Activated naive CD8-positive, alpha-beta T cell treated with anti-CD3 and anti-CD28 coated beads for 36 hours (primary cell): ENCODE measurements around the gene ZNF593. TPM values are rescaled to one million over a fixed set of nuclear protein-coding genes. Genes with fewer than 3 reads are reported as not detected.

Experiments used
- DNase-seq: peaks from one replicate; pipeline ENCODE4 v3.0.0; 2021
- H3K27ac Mint-ChIP-seq: one replicate; pipeline ENCODE4 v1.8.0; 2022; ENCODE audit warnings: mild to moderate bottlenecking, moderate library complexity, mixed read lengths
- H3K27me3 Mint-ChIP-seq: one replicate; pipeline ENCODE4 v1.8.0; 2022; ENCODE audit warnings: mild to moderate bottlenecking, mixed read lengths
- H3K36me3 Mint-ChIP-seq: one replicate; pipeline ENCODE4 v1.8.0; 2021; ENCODE audit warnings: mild to moderate bottlenecking, mixed read lengths
- H3K4me1 Mint-ChIP-seq: one replicate; pipeline ENCODE4 v1.8.0; 2021; ENCODE audit warnings: mixed read lengths
- H3K4me3 Mint-ChIP-seq: one replicate; pipeline ENCODE4 v1.8.0; 2022; ENCODE audit warnings: mild to moderate bottlenecking, moderate library complexity, mixed read lengths
- H3K9me3 Mint-ChIP-seq: one replicate; pipeline ENCODE4 v1.8.0; 2022; ENCODE audit warnings: mixed read lengths
- total RNA-seq, 2 experiments: library from RNA; stranded (reverse); gene quantifications; one replicate each; pipeline ENCODE4 v1.2.3, GENCODE V29; 2021

The ZNF593 gene
- total RNA-seq, 2 experiments from 2014 or later: 90.8 to 93.3 TPM

DNA sequence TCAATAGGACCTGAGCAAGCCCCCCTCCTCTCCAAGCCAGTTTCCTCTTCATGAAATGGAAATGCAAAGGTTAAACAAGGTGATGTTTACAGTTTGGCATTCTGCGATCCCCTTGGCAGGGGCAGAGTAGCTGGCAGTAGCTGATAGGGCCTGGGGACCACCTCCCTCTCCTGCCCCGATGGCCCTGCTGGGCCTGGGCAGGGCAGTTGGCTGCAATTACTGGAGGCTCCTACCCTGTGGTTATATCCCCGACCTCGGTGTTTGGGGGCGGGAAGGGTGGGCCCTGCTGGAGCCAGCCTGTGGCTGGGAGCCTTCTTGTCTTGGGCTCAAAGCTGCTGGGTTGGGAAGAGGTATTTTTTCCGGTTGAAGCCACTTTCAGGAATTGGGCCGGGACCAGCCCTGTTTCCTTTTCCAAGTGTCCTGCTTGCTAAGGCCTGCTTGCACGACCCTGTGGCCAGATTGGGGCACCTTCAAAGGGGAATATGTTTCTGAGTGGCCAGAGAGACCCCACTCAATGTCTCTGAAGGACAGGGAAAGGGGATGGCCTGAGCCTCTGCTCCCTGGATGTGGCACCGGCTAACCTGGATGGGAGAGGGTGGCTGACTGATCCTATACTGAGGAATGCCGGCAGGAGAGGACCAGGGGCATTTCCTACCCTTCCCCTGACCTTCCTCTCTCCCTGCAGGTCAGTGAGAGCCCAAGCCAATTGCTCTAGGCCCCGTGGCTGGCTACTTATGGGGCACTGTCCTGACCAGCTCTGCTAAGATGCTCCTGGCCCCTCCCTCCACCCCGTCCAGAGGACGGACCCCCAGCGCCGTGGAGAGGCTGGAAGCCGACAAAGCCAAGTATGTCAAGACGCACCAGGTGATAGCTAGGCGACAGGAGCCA, 8.9 kb upstream of the ZNF593 start:
- H3K27me3 Mint-ChIP-seq: peaks cover 56% of the 10 kb centered on the region
- H3K9me3 Mint-ChIP-seq: no peaks in the 10 kb centered on the region
- H3K4me1 Mint-ChIP-seq: peaks cover 16% of the 10 kb centered on the region
- no peak overlapping the region for H3K27ac Mint-ChIP-seq
- DNase-seq: no peak
- no peaks in the 10 kb centered on the region for H3K36me3 Mint-ChIP-seq
- H3K4me3 Mint-ChIP-seq: no peak overlapping the region

DNA sequence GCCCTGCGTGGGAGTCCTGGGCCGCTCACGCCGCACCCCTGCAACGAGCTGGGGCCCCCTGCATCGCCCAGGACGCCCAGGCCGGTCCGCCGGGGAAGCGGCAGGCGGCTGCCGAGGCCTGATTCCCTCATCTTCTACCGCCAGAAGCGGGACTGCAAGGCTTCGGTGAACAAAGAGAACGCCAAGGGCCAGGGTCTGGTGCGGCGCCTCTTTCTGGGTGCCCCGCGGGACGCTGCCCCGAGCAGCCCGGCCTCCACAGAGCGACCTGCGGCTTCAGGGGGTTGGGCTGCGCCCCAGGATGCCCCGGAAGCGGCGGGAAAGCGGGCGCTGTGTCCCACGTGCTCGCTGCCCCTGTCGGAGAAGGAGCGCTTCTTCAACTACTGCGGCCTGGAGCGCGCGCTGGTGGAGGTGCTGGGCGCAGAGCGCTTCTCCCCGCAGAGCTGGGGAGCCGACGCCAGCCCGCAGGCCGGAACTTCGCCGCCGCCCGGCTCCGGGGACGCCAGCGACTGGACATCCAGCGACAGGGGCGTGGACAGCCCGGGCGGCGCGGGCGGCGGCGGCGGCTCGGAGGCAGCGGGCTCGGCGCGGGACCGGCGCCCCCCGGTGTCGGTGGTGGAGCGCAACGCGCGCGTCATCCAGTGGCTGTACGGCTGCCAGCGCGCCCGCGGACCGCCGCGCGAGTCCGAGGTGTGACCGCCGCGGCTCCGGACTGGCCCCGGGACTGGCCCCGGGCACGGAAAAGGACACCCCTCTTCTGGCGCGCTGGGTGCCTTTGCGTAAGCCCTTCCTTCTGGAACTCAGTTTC, 8.1 kb upstream of the ZNF593 start:
- H3K4me1 Mint-ChIP-seq: peaks cover 17% of the 10 kb centered on the region
- H3K36me3 Mint-ChIP-seq: no peaks in the 10 kb centered on the region
- H3K27me3 Mint-ChIP-seq: peaks cover 52% of the 10 kb centered on the region
- H3K27ac Mint-ChIP-seq: no peak overlapping the region
- H3K9me3 Mint-ChIP-seq: no peaks in the 10 kb centered on the region
- DNase-seq: peak; percentile 64
- peak overlapping the region; percentile 68 for H3K4me3 Mint-ChIP-seq

DNA sequence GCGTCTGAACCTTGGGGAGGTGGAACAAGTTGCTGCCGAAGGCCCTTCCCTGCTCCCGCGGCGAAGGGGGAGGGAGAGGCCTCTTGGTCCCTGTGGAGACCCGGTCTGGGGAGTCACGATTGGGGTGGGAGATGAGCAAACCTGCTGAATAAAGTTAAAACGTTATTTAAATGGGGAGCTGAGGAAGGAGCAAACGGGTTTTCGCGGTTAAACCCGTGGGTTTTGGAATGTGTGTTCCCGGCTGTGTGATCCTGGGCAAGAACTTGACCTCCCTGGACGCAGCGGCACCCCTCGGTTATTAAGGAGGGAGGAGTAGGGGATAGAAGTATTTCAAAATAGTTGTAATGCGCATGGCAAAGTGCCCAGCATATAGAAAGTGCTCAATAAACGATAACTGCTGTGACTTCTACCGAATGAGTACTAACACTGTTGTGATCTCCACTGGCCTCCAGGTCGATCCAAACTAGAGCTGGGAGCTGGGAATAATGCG, 7.4 kb upstream of the ZNF593 start:
- H3K36me3 Mint-ChIP-seq: no peaks in the 10 kb centered on the region
- H3K9me3 Mint-ChIP-seq: no peaks in the 10 kb centered on the region
- peak overlapping the region; percentile 68 for H3K4me3 Mint-ChIP-seq
- peaks cover 48% of the 10 kb centered on the region for H3K27me3 Mint-ChIP-seq
- H3K4me1 Mint-ChIP-seq: peaks cover 20% of the 10 kb centered on the region
- no peak for DNase-seq
- no peak overlapping the region for H3K27ac Mint-ChIP-seq

DNA sequence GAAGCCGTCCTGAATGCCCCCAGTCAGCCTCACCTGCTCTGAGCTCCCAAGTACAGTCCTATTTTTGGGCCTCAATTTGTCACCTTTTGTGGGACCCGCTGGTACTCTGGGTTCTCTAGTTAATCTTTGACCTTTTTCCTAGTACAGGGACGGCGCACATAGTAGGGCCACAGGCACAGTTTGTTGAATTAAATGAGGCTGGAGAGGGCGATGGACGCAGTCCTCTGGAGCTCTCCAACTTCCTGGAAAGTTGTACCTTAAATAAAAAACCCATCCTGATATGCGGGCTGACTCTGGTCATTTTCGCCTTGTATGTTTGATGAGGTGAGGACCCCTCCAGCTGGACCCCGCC, 6.0 kb upstream of the ZNF593 start:
- no peaks in the 10 kb centered on the region for H3K36me3 Mint-ChIP-seq
- no peaks in the 10 kb centered on the region for H3K9me3 Mint-ChIP-seq
- peak overlapping the region; percentile 10 for H3K4me3 Mint-ChIP-seq
- H3K27ac Mint-ChIP-seq: no peak overlapping the region
- DNase-seq: no peak
- peaks cover 20% of the 10 kb centered on the region for H3K4me1 Mint-ChIP-seq
- H3K27me3 Mint-ChIP-seq: peaks cover 37% of the 10 kb centered on the region

DNA sequence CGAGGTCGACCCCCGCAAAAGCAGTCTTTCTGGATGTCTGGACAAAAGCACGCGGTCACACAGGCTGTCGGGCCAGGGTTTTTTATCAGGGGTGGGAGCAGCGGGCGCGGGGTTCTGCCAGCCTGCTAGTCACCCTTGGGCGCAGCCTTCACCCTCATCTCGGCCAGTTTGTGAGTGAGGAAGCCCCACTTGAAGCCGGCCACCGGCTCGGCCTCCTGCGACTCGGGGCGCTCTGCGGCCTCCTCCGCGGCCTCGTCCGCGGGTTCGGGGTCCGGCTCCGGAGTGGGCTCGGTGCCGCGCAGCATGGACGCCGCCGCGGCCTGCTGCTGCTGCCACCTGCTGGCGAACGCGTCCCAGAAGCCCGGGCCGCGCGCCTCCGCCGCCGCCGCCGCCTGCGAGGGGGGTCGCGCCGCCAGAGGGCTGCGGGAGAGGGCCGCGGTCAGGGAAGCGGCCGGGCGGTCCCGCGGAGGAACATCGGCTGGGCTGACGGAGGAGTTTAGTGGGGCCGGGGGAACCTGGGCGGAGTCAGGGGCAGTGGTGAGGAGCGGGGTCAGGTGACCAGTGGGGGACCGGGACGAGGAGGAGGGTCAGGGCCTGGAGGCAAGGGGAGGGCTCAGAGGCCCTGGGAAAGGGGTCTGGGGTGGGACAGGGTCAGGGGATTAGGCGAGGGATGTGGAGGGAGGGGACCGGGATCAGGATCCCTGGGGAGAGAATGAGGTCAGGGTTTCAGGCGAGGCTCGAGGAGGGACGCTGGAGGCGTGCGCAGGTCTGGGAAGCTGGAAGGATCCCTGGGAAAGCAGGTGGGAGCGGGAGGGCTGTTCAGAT, 5.5 kb upstream of the ZNF593 start:
- Mint-ChIP-seq H3K4me3 (peak overlapping the region; percentile 67), H3K36me3 (no peaks in the 10 kb centered on the region), H3K27ac (no peak overlapping the region), H3K9me3 (no peaks in the 10 kb centered on the region), H3K27me3 (peaks cover 36% of the 10 kb centered on the region), H3K4me1 (peaks cover 20% of the 10 kb centered on the region)
- peak; percentile 72 for DNase-seq

DNA sequence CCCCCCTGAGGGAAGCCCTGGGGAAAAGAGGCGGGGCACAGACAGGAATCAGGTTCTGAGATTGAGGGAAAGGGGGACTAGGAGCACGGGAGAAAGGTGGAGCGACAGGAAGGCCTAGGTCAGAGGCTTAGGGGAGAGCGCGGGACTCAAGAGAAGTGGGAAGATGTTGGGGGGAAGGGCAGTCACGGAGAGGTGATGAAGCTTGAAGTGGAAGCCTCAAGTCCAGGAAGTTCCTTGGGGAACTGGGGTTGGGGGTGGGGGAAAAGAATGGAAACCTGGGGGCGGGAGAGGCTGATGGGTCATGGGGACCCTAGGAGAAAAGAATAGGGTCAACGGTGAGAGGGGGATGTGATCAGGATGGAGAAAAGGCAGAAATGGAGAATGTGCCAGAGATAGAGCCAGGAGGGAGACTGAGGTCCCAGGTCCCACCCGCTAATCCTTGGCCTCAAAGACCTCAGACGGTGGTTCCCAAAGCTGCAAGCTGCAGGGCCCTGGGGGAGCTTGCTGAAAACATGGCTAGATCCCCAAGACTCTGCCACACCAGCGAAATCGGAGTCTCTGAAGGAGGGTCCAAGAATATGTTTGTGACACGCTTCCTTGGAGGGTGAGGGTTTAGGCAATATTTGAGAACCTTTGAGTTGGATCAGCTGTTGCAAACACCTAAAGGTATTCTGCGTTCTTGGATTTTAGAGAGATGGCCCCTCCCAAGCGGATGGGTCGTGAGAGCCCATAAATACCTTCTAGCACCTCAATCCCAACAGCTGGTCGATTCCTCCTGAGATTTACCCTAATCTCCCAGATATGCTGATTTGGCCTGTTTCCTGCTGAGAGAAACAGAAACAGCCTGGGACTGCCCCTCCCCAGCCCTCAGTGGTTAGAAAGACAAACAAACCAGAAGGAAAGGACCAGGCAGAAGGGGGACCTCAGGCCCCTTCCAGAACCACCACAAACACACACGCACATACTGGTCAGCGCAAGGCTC, 4.6 kb upstream of the ZNF593 start:
- Mint-ChIP-seq H3K36me3 (peaks cover under 1% of the 10 kb centered on the region), H3K4me3 (peak overlapping the region; percentile 67), H3K9me3 (no peaks in the 10 kb centered on the region), H3K4me1 (peaks cover 20% of the 10 kb centered on the region), H3K27me3 (peaks cover 30% of the 10 kb centered on the region), H3K27ac (no peak overlapping the region)
- DNase-seq: no peak

DNA sequence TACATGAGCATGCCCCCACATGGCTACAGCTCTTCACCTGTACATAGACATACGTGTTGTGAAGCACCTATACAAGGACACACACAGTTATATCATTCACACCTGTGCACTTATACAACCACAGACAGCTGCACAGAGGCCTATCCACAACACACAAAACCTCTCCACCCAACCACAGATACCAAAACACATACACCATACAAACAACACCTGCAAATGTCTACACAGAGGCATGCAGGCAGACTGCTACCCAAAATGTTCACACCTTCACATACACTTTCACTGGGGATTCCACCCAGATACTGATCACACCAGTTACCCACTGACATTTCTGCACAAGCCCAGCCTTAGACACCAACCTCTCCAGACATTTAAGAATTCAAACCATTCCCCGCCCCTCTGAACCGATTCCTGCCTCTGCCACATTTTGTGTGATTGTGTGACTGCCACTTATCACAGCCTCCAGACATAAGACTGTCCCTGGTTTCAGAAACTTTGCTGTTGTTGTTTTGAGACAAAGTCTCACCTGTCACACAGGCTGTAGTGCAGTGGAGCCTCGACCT, 2.9 kb upstream of the ZNF593 start:
- Mint-ChIP-seq H3K4me1 (peaks cover 34% of the 10 kb centered on the region), H3K27me3 (peaks cover 23% of the 10 kb centered on the region), H3K27ac (no peak overlapping the region), H3K9me3 (no peaks in the 10 kb centered on the region), H3K4me3 (no peak overlapping the region), H3K36me3 (peaks cover 14% of the 10 kb centered on the region)
- no peak for DNase-seq

DNA sequence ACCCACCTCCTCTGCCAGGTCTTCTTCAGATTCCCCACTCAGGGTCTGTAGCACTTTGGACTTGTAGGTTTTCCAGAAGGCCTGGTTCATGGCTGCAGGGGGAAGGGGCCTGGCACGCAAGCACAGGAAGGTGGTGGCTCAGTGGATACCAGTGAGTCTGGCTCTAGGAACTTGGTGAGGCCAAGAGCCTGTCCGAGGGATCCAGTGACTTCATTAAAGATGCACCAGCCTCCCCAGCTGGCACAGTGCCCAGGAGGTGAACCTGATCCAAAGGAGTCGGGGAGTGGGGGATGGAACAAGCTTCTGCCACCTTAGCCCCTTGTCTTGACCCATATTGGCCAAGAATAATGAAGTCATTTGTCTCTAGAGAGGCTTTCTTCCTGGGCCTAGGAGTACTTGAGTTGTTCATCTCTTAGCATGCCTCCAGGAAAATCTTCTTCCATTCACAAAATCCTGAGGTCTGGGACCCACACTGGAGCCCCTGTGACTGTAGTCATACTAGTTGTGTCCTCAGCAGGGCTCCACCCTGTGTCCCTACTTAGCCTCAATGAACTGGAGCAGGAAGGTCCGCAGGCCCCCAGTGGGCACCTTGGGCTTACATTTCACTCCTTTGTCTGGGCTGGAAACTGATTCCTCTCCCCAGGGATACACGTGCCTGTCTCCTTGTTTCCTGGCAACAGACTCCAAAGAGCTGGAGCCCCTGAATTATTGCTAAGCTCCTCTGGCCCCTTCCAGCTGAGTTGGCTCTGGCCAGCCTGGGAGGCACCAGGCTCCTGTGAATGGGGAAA, 1.1 kb upstream of the ZNF593 start, which contains the start of gene C1orf232:
C1orf232 (minus strand) TSS at position 554 of the 788 bp plus-strand sequence; CDS start at position 90, 464 bp downstream.
- no peaks in the 10 kb centered on the region for H3K9me3 Mint-ChIP-seq
- H3K27ac Mint-ChIP-seq: peak within 1 kb of the TSS; percentile 92
- peaks cover 20% of the 10 kb centered on the region for H3K36me3 Mint-ChIP-seq
- no peak for DNase-seq
- peaks cover 29% of the 10 kb centered on the region for H3K4me1 Mint-ChIP-seq
- peak within 1 kb of the TSS; percentile 93 for H3K4me3 Mint-ChIP-seq
- peaks cover 11% of the 10 kb centered on the region for H3K27me3 Mint-ChIP-seq

DNA sequence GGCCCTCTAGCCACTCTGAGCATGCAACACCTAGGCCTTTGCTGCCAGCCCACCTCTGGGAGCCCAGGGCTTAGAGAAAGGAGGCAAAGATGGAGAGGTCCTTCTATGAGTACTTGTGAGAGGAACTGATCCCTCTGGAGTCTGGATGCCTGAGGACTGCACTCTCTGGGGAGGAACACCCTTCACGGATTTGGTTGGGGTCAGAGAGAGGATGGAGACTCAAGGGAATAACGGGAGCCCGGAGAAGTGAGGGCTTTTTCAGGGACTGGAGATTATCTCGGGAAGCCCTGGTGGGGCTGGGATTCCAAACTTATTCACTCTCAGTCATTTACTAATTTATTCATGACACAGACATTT, 532 bp upstream of the ZNF593 start:
- H3K27ac Mint-ChIP-seq: no peak overlapping the region
- peaks cover 20% of the 10 kb centered on the region for H3K36me3 Mint-ChIP-seq
- H3K27me3 Mint-ChIP-seq: peaks cover 7% of the 10 kb centered on the region
- H3K9me3 Mint-ChIP-seq: no peaks in the 10 kb centered on the region
- DNase-seq: no peak
- H3K4me1 Mint-ChIP-seq: peaks cover 26% of the 10 kb centered on the region
- H3K4me3 Mint-ChIP-seq: peak overlapping the region; percentile 52

DNA sequence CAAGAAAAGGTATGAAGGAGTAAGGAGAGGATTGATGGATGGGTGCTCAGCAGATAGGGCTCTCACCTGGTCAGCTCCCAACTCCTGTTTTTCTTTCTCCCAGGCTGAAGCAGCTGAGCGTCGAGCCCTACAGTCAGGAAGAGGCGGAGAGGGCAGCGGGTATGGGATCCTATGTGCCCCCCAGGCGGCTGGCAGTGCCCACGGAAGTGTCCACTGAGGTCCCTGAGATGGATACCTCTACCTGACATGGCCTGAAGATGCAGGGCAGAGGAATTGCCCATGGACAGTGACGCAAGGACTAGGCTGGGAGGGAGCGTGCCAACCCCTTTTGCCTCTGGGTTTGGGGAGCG, 739 bp downstream of the ZNF593 start:
- DNase-seq: no peak
- Mint-ChIP-seq H3K27me3 (no peaks in the 10 kb centered on the region), H3K4me3 (peak overlapping the region; percentile 93), H3K27ac (peak overlapping the region; percentile 92), H3K36me3 (peaks cover 20% of the 10 kb centered on the region), H3K4me1 (peaks cover 19% of the 10 kb centered on the region), H3K9me3 (no peaks in the 10 kb centered on the region)

DNA sequence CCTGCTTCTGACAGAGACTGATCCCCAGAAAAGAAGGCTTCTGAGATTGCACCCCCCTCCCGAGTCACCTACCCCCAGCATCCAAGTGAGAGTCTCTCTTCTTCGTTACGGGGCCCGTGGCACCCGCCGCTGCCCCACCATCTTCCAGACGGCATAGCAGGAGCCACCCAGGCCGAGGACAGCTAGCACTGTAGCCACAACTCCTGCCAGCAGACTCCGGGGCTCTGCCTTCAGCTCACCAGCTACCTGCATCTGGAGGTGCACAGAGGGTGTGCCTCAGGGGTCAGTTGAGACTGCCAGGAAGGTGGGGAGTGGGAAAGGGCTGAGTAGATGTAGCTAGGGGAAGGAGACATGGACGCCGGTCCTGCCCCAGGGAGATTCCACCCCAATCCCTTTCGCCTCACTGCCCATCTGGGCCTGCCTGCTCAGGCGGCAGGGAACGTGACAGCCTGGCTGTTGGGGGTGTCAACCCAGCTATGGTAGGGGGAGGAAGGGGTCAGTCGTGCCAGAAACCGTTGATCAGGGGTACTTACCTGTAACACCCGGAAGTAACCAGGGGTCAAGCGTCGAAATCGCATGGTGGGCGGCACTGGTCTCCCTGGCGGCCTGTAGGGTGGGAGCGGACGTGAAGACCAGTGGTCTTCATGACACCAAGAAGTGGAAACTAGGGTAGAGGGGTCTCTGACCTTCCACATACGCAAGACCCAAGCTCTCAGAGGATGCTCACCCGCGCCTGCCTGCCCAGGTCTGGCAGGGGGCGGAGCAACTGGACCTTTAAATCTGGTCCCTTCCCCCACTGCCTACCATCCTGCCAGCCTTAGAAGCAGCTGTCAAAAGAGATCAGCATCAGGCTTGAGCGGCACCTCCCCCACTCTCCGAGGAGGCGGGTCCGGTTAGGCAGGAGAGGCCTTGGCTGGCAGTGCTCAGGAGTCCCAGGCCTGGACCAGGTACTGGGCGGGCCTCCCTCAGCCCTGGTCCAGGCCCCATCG, 1.7 kb downstream of the ZNF593 start, which contains the start of gene ZNF593OS:
ZNF593OS (minus strand) TSS at position 749 of the 989 bp plus-strand sequence; CDS start at position 578, 171 bp downstream.
- peaks cover 19% of the 10 kb centered on the region for H3K4me1 Mint-ChIP-seq
- peak within 1 kb of the TSS; percentile 92 for H3K27ac Mint-ChIP-seq
- H3K27me3 Mint-ChIP-seq: no peaks in the 10 kb centered on the region
- peak within 1 kb of the TSS; percentile 93 for H3K4me3 Mint-ChIP-seq
- peaks cover 20% of the 10 kb centered on the region for H3K36me3 Mint-ChIP-seq
- DNase-seq: no peak
- H3K9me3 Mint-ChIP-seq: no peaks in the 10 kb centered on the region

DNA sequence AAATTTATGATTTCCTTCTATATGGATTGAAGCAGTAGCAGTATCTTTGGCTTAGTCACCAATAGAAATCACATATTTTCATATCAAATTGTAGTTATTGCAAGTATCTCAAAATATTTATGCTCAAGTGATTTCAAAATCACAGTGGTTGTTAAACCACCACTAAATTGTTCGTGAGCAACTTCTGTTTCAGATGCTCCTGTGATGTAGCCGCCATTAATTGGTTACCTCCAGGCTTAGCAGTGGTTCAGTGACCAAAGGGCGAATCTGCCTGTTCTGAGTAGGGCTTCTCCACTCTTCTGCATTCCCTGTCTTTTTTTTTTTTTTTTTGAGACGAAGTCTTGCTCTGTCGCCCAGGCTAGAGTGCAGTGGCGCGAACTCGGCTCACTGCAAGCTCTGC, 5.6 kb downstream of the ZNF593 start:
- Mint-ChIP-seq H3K4me1 (peaks cover 13% of the 10 kb centered on the region), H3K36me3 (peaks cover 18% of the 10 kb centered on the region), H3K4me3 (no peak overlapping the region), H3K9me3 (no peaks in the 10 kb centered on the region), H3K27ac (no peak overlapping the region), H3K27me3 (no peaks in the 10 kb centered on the region)
- DNase-seq: no peak
